AG09309 (cell line): ENCODE results near the gene POLR1G.

Experiments used
- DNase-seq: peaks from one replicate; pipeline ENCODE4 v3.0.0-alpha.2; 2010; ENCODE audit warnings: low read depth
- H3K4me3 ChIP-seq: 2 replicates; pipeline ENCODE4 v1.5.1; 2011; ENCODE audit warnings: mild to moderate bottlenecking, low read depth, low read length, moderate library complexity; ENCODE audit not compliant: control insufficient read depth
- TF ChIP-seq, protein P1 (sequence below): IDR thresholded peaks from 2 replicates; pipeline ENCODE4 v1.5.1; 2011; ENCODE audit warnings: mild to moderate bottlenecking, low read depth, low read length, inconsistent platforms; ENCODE audit not compliant: insufficient read depth, control insufficient read depth; ENCODE audit errors: missing control alignments

POLR1G gene, protein sequence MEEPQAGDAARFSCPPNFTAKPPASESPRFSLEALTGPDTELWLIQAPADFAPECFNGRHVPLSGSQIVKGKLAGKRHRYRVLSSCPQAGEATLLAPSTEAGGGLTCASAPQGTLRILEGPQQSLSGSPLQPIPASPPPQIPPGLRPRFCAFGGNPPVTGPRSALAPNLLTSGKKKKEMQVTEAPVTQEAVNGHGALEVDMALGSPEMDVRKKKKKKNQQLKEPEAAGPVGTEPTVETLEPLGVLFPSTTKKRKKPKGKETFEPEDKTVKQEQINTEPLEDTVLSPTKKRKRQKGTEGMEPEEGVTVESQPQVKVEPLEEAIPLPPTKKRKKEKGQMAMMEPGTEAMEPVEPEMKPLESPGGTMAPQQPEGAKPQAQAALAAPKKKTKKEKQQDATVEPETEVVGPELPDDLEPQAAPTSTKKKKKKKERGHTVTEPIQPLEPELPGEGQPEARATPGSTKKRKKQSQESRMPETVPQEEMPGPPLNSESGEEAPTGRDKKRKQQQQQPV

DNA sequence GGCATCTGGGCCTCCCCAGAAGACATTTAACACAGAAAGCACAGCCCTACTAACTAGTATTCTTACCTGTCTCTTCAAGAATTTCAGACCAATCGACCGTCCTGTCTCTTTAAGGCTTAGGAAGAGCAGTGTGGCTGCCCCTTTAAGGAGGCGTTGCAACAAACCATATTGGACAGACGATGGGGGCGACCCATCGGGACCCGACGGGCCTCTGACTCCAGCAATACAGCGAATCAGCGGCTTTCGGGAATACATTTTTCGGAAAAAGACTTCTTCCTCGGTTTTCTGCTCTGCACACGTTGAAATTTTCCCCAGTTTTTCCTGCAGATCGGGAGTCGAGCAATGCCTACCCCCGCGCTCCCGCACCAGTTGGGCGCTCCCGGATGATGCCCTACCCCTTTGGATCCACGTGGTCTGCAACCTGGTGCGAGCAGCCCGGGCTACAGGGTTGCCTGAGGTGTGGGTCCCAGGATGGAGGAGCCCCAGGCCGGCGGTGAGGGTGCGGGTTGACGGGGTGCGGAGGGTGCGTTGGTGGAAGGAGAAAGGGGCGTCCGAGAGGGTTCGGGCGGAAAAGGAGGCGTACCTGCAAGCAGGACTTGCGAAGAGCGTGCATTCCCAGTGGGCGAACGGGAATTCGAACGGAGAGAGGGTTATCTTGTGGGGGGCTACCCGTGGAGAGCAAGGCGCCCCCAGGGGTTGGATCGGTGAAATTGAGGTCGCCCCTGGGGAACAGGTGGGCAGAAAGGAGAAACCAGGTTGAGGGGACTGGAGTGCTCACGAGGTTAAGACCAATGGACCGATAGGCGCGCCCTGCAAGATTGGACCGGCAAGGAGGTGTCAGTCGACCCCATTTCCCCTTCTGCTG, at the start of gene POLR1G:
TSS of gene POLR1G (plus strand) at position 419 of the 865 bp plus-strand sequence. CDS start at position 472, 53 bp downstream.
- no peak for DNase-seq
- peak within 1 kb of the TSS; percentile 87 for H3K4me3 ChIP-seq
- TF ChIP-seq, protein P1, sequence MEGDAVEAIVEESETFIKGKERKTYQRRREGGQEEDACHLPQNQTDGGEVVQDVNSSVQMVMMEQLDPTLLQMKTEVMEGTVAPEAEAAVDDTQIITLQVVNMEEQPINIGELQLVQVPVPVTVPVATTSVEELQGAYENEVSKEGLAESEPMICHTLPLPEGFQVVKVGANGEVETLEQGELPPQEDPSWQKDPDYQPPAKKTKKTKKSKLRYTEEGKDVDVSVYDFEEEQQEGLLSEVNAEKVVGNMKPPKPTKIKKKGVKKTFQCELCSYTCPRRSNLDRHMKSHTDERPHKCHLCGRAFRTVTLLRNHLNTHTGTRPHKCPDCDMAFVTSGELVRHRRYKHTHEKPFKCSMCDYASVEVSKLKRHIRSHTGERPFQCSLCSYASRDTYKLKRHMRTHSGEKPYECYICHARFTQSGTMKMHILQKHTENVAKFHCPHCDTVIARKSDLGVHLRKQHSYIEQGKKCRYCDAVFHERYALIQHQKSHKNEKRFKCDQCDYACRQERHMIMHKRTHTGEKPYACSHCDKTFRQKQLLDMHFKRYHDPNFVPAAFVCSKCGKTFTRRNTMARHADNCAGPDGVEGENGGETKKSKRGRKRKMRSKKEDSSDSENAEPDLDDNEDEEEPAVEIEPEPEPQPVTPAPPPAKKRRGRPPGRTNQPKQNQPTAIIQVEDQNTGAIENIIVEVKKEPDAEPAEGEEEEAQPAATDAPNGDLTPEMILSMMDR, result no peak

DNA sequence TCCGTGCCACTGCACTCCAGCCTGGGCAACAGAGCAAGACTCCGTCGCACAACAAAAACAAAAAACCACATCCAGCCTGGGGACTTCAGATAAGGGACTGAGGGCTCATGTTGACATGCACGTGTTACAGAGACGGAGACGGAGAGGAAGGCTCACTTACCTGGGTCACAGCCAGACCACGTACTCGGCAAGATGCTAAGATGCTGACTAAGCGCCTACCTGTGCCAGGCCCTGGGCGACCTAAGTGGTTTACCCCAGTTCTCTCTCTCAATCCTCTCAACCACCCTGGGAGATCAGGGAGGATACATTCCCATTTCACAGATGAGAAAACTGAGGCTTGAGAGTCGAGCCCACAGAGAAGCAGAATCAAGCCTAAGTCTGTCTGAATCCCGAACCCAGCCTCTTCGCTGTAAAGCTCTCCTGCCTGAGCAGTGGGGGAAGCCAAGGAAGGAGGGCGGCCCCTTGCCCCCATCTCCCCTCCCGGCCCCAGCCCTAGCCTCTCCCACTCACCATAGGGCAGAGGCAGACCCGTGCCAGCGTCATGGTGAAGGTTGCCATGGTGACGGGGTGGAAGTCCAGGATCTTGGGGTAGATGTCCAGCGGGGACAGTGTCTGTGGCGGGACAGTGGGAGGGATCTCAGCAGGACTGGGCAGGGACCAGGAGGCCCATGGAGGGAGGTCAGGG, 49.5 kb upstream of the POLR1G start:
- TF ChIP-seq, protein P1, result no peak
- DNase-seq, result no peak
- H3K4me3 ChIP-seq, result no peak overlapping the region

DNA sequence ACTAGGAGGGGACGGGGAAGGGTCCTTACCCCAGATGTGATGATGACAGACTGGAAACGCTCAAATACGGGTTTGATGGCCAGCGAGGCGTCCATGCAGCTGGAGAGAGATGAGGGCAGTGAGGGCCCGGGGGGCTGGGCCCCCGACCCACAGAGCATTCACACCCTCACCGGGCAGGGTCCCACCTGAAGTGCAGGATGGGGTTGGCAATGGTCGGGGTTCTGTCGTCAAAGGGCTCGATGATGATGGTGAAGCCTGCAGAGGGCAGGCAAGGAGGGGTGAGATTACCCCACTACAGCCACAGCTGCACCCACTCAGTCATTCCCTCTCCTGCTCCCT, 49.0 kb upstream of the POLR1G start:
- no peak for DNase-seq
- no peak overlapping the region for H3K4me3 ChIP-seq
- TF ChIP-seq, protein P1, result no peak

DNA sequence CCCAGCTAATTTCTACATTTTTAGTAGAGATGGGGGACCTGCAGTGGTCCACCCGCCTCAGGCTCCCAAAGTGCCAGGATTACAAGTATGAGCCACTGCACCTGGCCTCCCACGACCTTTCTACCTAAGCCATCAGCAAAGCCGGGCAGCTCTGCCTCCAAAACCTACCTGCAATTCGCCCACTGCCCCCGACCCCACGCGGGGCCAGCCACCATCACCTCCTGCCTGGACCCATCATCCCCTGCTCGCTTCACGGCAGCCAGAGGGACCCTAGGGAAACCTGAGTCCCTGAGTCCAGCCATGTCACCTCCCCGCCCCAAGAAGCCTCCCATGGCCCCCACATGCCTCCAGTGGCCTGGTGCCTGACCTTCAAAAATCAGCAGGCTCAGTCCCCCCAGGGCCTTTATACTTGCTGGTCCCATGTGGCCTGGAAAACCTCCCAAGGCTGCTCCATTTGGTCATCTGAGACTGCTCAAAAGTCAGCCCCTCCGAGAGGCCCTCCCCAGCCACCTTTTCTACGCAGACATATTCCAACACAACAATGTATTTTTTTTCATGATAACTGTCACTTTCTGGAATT, 48.1 kb upstream of the POLR1G start:
- no peak overlapping the region for H3K4me3 ChIP-seq
- no peak for DNase-seq
- TF ChIP-seq, protein P1, result no peak

DNA sequence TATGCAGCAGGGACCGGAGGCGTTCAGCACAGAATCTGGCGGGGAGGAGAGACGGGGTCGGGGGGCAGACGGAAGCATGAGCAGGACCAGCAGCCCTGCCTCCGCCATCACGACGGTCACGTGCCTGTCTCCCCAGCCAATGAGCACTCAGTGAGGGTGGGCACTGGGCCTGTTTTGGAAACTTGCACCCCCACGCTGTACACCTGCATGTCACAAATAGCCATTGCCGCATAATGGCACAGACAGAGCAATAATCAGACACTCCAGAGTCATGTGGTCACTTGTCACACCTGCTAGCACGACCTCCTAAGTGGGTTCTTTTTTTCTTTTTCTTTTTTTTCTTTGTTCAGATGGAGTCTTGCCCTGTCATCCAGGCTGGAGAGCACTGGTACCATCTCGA, 44.8 kb upstream of the POLR1G start:
- no peak for DNase-seq
- H3K4me3 ChIP-seq, result no peak overlapping the region
- TF ChIP-seq, protein P1, result no peak

DNA sequence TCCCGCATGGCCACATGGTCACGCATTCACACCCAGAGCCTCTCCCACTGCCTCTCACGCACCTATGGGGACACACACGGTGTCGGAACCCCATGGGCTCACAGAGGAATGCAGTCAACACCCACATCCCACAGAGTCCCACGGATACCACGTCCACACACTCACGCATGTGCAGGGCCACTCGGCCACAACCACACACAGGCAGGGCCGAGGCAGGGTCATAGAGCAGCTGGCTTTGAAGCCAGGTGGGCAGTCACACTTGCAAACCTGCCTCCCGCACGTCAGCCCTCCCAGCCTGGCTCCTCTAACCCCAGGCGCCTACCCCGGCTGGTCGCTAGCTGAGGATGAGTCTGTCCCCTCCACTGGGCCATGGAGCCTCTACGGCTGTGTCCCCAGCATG, 44.2 kb upstream of the POLR1G start:
- no peak for DNase-seq
- TF ChIP-seq, protein P1, result no peak
- H3K4me3 ChIP-seq, result no peak overlapping the region
